Astrocyte (in vitro differentiated cells and primary cell): ENCODE measurements around the gene SIAE.
A peak's percentile ranks its signal among the peaks of the same experiment; 100 is the strongest.

Experiments
- CTCF ChIP-seq: IDR thresholded peaks from 2 replicates; pipeline ENCODE4 v1.5.1; 2011; ENCODE audit warnings: low read depth, mild to moderate bottlenecking, inconsistent platforms, low read length, moderate library complexity; ENCODE audit not compliant: insufficient read depth
- EZH2 ChIP-seq: IDR thresholded peaks from 2 replicates; pipeline ENCODE4 v1.6.1; 2012; ENCODE audit warnings: mild to moderate bottlenecking, low read length, inconsistent platforms; ENCODE audit not compliant: insufficient read depth

GRCh38 chr11:124633355-124633754 lies 40.2 kb downstream of the SIAE start:
- TF ChIP-seq CTCF (peak; percentile 42), EZH2 (no peak)
